HEK293 (cell line): ENCODE measurements around the gene CSK.
A peak's percentile ranks its signal among the peaks of the same experiment; 100 is the strongest.

ENCODE experiments used
- EGR2 ChIP-seq: fragments of 450-650 bp; formaldehyde crosslinking; IDR thresholded peaks from 2 replicates; pipeline ENCODE4 v1.5.1; 2016; ENCODE audit warnings: low read depth, missing biosample characterization, missing genetic modification characterization
- HOXA7 ChIP-seq: sonication (generic); formaldehyde crosslinking; IDR thresholded peaks from 2 replicates; pipeline ENCODE4 v1.8.1; 2022; ENCODE audit warnings: missing genetic modification reagents, borderline replicate concordance
- IKZF3 ChIP-seq: fragments of 450-650 bp; IDR thresholded peaks from 2 replicates; pipeline ENCODE4 v1.5.0; 2018; ENCODE audit warnings: missing biosample characterization, mild to moderate bottlenecking, missing genetic modification characterization, moderate library complexity
- TCF7L2 ChIP-seq: IDR thresholded peaks from 2 replicates; pipeline ENCODE4 v1.6.1; 2011; ENCODE audit warnings: low read depth, mild to moderate bottlenecking, inconsistent platforms, low read length, moderate library complexity, borderline replicate concordance
- ZBTB20 ChIP-seq: fragments of 450-650 bp; formaldehyde crosslinking; IDR thresholded peaks from 2 replicates; pipeline ENCODE4 v1.5.1; 2016; ENCODE audit warnings: missing biosample characterization, missing genetic modification characterization
- ZFP3 ChIP-seq: fragments of 450-650 bp; formaldehyde crosslinking; IDR thresholded peaks from 2 replicates; pipeline ENCODE4 v1.5.1; 2016; ENCODE audit warnings: low read depth, missing biosample characterization, missing genetic modification characterization
- ZNF174 ChIP-seq: fragments of 450-650 bp; formaldehyde crosslinking; IDR thresholded peaks from 2 replicates; pipeline ENCODE4 v1.5.0; 2017; ENCODE audit warnings: missing biosample characterization, mild to moderate bottlenecking, missing genetic modification characterization
- ZNF214 ChIP-seq: fragments of 450-650 bp; formaldehyde crosslinking; IDR thresholded peaks from 2 replicates; pipeline ENCODE4 v1.5.1; 2017; ENCODE audit warnings: missing biosample characterization, mild to moderate bottlenecking, missing genetic modification characterization, borderline replicate concordance
- ZNF239 ChIP-seq: fragments of 450-650 bp; formaldehyde crosslinking; IDR thresholded peaks from 2 replicates; pipeline ENCODE4 v1.5.1; 2016; ENCODE audit warnings: missing biosample characterization, missing genetic modification characterization
- ZNF266 ChIP-seq: fragments of 450-650 bp; formaldehyde crosslinking; IDR thresholded peaks from 2 replicates; pipeline ENCODE4 v1.5.1; 2016; ENCODE audit warnings: missing biosample characterization, missing genetic modification characterization, low read depth
- ZNF324 ChIP-seq: fragments of 450-650 bp; formaldehyde crosslinking; IDR thresholded peaks from 2 replicates; pipeline ENCODE4 v1.5.1; 2016; ENCODE audit warnings: missing biosample characterization, missing genetic modification characterization
- ZNF426 ChIP-seq: fragments of 450-650 bp; formaldehyde crosslinking; IDR thresholded peaks from 2 replicates; pipeline ENCODE4 v1.5.1; 2017; ENCODE audit warnings: missing biosample characterization, missing genetic modification characterization, mild to moderate bottlenecking, inconsistent platforms, moderate library complexity
- ZNF530 ChIP-seq: fragments of 450-650 bp; formaldehyde crosslinking; IDR thresholded peaks from 2 replicates; pipeline ENCODE4 v1.5.1; 2016; ENCODE audit warnings: low read depth, missing biosample characterization, missing genetic modification characterization
- ZNF660 ChIP-seq: fragments of 450-650 bp; IDR thresholded peaks from 2 replicates; pipeline ENCODE4 v1.5.1; 2018; ENCODE audit warnings: missing biosample characterization, mild to moderate bottlenecking, missing genetic modification characterization
- ZNF76 ChIP-seq: fragments of 450-650 bp; formaldehyde crosslinking; IDR thresholded peaks from 2 replicates; pipeline ENCODE4; 2016; ENCODE audit warnings: low read depth, missing biosample characterization, missing genetic modification characterization, borderline replicate concordance
- ZNF768 ChIP-seq: fragments of 450-650 bp; formaldehyde crosslinking; IDR thresholded peaks from 2 replicates; pipeline ENCODE4 v1.5.1; 2018; ENCODE audit warnings: missing biosample characterization, mild to moderate bottlenecking, missing genetic modification characterization
- ZNF837 ChIP-seq: fragments of 450-650 bp; formaldehyde crosslinking; IDR thresholded peaks from 2 replicates; pipeline ENCODE4 v1.5.1; 2016; ENCODE audit warnings: missing biosample characterization, missing genetic modification characterization
- TF ChIP-seq, protein P1 (sequence below): fragments of 450-650 bp; formaldehyde crosslinking; IDR thresholded peaks from 2 replicates; pipeline ENCODE4 v1.5.1; 2017; ENCODE audit warnings: missing biosample characterization, missing genetic modification characterization
- TF ChIP-seq, protein P2 (sequence below): fragments of 450-650 bp; formaldehyde crosslinking; IDR thresholded peaks from 2 replicates; pipeline ENCODE4 v1.5.1; 2017; ENCODE audit warnings: missing biosample characterization, missing genetic modification characterization
- TF ChIP-seq, protein P3 (sequence below): fragments of 450-650 bp; IDR thresholded peaks from 2 replicates; pipeline ENCODE4 v1.5.1; 2018; ENCODE audit warnings: missing biosample characterization, mild to moderate bottlenecking, missing genetic modification characterization
- TF ChIP-seq, protein P4 (sequence below): fragments of 450-650 bp; formaldehyde crosslinking; IDR thresholded peaks from 2 replicates; pipeline ENCODE4 v1.5.1; 2016; ENCODE audit warnings: missing biosample characterization, missing genetic modification characterization
- TF ChIP-seq, protein P5 (sequence below): fragments of 450-650 bp; formaldehyde crosslinking; IDR thresholded peaks from 2 replicates; pipeline ENCODE4 v1.5.1; 2016; ENCODE audit warnings: missing biosample characterization, missing genetic modification characterization
- TF ChIP-seq, protein P6 (sequence below): fragments of 450-650 bp; formaldehyde crosslinking; IDR thresholded peaks from 2 replicates; pipeline ENCODE4 v1.5.1; 2016; ENCODE audit warnings: missing biosample characterization, missing genetic modification characterization
- TF ChIP-seq, protein P7 (sequence below): fragments of 450-650 bp; formaldehyde crosslinking; IDR thresholded peaks from 2 replicates; pipeline ENCODE4 v1.5.1; 2016; ENCODE audit warnings: missing biosample characterization, missing genetic modification characterization
- TF ChIP-seq, protein P8 (sequence below): fragments of 450-650 bp; formaldehyde crosslinking; IDR thresholded peaks from 2 replicates; pipeline ENCODE4 v1.5.1; 2016; ENCODE audit warnings: missing biosample characterization, missing genetic modification characterization

CSK gene

DNA sequence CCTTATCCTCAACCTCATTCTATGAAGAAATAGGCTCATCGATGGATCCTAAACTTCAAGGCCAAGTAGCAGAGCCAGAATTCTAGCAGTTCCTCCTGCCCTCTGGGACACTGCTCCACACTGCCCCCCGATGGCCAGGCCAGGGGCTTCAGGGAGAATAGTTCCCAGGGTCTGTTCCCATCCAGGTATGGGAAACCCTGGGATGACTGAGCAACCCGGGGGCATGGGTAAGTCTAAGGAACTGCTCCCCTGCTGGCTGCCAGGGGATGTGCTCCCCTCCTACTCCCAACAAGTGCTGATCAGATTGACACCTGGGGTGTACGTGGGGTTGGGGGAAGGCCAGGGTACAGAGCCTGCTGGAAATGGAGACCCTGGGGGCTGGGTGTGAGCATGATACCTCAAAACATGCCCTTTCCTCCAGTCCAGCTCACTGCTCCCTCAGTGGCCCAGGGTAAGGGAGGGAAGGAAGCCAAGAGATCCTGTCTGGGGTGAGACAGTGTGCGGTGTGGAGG lies 53.5 kb downstream of the CSK start (continued):
- TF ChIP-seq, protein P1, sequence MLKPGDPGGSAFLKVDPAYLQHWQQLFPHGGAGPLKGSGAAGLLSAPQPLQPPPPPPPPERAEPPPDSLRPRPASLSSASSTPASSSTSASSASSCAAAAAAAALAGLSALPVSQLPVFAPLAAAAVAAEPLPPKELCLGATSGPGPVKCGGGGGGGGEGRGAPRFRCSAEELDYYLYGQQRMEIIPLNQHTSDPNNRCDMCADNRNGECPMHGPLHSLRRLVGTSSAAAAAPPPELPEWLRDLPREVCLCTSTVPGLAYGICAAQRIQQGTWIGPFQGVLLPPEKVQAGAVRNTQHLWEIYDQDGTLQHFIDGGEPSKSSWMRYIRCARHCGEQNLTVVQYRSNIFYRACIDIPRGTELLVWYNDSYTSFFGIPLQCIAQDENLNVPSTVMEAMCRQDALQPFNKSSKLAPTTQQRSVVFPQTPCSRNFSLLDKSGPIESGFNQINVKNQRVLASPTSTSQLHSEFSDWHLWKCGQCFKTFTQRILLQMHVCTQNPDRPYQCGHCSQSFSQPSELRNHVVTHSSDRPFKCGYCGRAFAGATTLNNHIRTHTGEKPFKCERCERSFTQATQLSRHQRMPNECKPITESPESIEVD: no peak
- TF ChIP-seq, protein P2, sequence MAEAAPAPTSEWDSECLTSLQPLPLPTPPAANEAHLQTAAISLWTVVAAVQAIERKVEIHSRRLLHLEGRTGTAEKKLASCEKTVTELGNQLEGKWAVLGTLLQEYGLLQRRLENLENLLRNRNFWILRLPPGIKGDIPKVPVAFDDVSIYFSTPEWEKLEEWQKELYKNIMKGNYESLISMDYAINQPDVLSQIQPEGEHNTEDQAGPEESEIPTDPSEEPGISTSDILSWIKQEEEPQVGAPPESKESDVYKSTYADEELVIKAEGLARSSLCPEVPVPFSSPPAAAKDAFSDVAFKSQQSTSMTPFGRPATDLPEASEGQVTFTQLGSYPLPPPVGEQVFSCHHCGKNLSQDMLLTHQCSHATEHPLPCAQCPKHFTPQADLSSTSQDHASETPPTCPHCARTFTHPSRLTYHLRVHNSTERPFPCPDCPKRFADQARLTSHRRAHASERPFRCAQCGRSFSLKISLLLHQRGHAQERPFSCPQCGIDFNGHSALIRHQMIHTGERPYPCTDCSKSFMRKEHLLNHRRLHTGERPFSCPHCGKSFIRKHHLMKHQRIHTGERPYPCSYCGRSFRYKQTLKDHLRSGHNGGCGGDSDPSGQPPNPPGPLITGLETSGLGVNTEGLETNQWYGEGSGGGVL (tag by site-specific recombination): no peak
- peak; percentile 98 for TF ChIP-seq IKZF3 (tag by site-specific recombination)
- TF ChIP-seq HOXA7: no peak
- no peak for TF ChIP-seq ZNF266 (tag by site-specific recombination)
- TF ChIP-seq, protein P3, sequence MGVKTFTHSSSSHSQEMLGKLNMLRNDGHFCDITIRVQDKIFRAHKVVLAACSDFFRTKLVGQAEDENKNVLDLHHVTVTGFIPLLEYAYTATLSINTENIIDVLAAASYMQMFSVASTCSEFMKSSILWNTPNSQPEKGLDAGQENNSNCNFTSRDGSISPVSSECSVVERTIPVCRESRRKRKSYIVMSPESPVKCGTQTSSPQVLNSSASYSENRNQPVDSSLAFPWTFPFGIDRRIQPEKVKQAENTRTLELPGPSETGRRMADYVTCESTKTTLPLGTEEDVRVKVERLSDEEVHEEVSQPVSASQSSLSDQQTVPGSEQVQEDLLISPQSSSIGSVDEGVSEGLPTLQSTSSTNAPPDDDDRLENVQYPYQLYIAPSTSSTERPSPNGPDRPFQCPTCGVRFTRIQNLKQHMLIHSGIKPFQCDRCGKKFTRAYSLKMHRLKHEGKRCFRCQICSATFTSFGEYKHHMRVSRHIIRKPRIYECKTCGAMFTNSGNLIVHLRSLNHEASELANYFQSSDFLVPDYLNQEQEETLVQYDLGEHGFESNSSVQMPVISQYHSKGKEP (tag by site-specific recombination): no peak
- TF ChIP-seq, protein P4, sequence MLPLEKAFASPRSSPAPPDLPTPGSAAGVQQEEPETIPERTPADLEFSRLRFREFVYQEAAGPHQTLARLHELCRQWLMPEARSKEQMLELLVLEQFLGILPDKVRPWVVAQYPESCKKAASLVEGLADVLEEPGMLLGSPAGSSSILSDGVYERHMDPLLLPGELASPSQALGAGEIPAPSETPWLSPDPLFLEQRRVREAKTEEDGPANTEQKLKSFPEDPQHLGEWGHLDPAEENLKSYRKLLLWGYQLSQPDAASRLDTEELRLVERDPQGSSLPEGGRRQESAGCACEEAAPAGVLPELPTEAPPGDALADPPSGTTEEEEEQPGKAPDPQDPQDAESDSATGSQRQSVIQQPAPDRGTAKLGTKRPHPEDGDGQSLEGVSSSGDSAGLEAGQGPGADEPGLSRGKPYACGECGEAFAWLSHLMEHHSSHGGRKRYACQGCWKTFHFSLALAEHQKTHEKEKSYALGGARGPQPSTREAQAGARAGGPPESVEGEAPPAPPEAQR (tag by site-specific recombination): no peak
- TF ChIP-seq, protein P5, sequence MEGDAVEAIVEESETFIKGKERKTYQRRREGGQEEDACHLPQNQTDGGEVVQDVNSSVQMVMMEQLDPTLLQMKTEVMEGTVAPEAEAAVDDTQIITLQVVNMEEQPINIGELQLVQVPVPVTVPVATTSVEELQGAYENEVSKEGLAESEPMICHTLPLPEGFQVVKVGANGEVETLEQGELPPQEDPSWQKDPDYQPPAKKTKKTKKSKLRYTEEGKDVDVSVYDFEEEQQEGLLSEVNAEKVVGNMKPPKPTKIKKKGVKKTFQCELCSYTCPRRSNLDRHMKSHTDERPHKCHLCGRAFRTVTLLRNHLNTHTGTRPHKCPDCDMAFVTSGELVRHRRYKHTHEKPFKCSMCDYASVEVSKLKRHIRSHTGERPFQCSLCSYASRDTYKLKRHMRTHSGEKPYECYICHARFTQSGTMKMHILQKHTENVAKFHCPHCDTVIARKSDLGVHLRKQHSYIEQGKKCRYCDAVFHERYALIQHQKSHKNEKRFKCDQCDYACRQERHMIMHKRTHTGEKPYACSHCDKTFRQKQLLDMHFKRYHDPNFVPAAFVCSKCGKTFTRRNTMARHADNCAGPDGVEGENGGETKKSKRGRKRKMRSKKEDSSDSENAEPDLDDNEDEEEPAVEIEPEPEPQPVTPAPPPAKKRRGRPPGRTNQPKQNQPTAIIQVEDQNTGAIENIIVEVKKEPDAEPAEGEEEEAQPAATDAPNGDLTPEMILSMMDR (tag by site-specific recombination): peak; percentile 93
- no peak for TF ChIP-seq ZFP3 (tag by site-specific recombination)
- TF ChIP-seq ZNF426 (tag by site-specific recombination): no peak
- TF ChIP-seq ZNF530: no peak
- no peak for TF ChIP-seq ZNF174 (tag by site-specific recombination)
- TF ChIP-seq ZNF239 (tag by site-specific recombination): no peak
- no peak for TF ChIP-seq ZNF324 (tag by site-specific recombination)
- no peak for TF ChIP-seq TCF7L2
- no peak for TF ChIP-seq ZNF214 (tag by site-specific recombination)
- TF ChIP-seq, protein P6, sequence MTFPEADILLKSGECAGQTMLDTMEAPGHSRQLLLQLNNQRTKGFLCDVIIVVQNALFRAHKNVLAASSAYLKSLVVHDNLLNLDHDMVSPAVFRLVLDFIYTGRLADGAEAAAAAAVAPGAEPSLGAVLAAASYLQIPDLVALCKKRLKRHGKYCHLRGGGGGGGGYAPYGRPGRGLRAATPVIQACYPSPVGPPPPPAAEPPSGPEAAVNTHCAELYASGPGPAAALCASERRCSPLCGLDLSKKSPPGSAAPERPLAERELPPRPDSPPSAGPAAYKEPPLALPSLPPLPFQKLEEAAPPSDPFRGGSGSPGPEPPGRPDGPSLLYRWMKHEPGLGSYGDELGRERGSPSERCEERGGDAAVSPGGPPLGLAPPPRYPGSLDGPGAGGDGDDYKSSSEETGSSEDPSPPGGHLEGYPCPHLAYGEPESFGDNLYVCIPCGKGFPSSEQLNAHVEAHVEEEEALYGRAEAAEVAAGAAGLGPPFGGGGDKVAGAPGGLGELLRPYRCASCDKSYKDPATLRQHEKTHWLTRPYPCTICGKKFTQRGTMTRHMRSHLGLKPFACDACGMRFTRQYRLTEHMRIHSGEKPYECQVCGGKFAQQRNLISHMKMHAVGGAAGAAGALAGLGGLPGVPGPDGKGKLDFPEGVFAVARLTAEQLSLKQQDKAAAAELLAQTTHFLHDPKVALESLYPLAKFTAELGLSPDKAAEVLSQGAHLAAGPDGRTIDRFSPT (tag by site-specific recombination): no peak
- no peak for TF ChIP-seq ZNF768 (tag by site-specific recombination)
- peak; percentile 99 for TF ChIP-seq ZBTB20 (tag by site-specific recombination)
- TF ChIP-seq ZNF837 (tag by site-specific recombination): no peak
- peak; percentile 85 for TF ChIP-seq ZNF660 (tag by site-specific recombination)
- TF ChIP-seq, protein P7, sequence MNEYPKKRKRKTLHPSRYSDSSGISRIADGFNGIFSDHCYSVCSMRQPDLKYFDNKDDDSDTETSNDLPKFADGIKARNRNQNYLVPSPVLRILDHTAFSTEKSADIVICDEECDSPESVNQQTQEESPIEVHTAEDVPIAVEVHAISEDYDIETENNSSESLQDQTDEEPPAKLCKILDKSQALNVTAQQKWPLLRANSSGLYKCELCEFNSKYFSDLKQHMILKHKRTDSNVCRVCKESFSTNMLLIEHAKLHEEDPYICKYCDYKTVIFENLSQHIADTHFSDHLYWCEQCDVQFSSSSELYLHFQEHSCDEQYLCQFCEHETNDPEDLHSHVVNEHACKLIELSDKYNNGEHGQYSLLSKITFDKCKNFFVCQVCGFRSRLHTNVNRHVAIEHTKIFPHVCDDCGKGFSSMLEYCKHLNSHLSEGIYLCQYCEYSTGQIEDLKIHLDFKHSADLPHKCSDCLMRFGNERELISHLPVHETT: no peak
- TF ChIP-seq, protein P8, sequence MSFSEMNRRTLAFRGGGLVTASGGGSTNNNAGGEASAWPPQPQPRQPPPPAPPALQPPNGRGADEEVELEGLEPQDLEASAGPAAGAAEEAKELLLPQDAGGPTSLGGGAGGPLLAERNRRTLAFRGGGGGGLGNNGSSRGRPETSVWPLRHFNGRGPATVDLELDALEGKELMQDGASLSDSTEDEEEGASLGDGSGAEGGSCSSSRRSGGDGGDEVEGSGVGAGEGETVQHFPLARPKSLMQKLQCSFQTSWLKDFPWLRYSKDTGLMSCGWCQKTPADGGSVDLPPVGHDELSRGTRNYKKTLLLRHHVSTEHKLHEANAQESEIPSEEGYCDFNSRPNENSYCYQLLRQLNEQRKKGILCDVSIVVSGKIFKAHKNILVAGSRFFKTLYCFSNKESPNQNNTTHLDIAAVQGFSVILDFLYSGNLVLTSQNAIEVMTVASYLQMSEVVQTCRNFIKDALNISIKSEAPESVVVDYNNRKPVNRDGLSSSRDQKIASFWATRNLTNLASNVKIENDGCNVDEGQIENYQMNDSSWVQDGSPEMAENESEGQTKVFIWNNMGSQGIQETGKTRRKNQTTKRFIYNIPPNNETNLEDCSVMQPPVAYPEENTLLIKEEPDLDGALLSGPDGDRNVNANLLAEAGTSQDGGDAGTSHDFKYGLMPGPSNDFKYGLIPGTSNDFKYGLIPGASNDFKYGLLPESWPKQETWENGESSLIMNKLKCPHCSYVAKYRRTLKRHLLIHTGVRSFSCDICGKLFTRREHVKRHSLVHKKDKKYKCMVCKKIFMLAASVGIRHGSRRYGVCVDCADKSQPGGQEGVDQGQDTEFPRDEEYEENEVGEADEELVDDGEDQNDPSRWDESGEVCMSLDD (tag by site-specific recombination): no peak
- TF ChIP-seq EGR2 (tag by site-specific recombination): no peak
- TF ChIP-seq ZNF76: no peak; the same call in 1 of the 2 replicates
